GM19099 (cell line): ENCODE measurements around the gene GRIN3A.

Experiments used
- POLR2A ChIP-seq: IDR thresholded peaks from 3 replicates; pipeline ENCODE4 v1.6.1; 2011; ENCODE audit warnings: low read depth; ENCODE audit not compliant: insufficient read length; ENCODE audit errors: extremely low read depth

GRIN3A gene

GRCh38 chr9:101668421-101668820 lies 70.0 kb downstream of the GRIN3A start:
- no peak for TF ChIP-seq POLR2A

- TF ChIP-seq POLR2A: no peak
Observed at GRCh38 chr9:101664453-101664852, 74.0 kb downstream of the GRIN3A start.

- TF ChIP-seq POLR2A: no peak
Observed at GRCh38 chr9:101652601-101653175, 85.8 kb downstream of the GRIN3A start.

GRCh38 chr9:101650142-101650541 lies 88.3 kb downstream of the GRIN3A start:
- no peak for TF ChIP-seq POLR2A

GRCh38 chr9:101648493-101648892 lies 90.0 kb downstream of the GRIN3A start:
- no peak for TF ChIP-seq POLR2A

- TF ChIP-seq POLR2A: no peak
Observed at GRCh38 chr9:101639785-101640665, 98.4 kb downstream of the GRIN3A start.

GRCh38 chr9:101639311-101639710 lies 99.1 kb downstream of the GRIN3A start:
- no peak for TF ChIP-seq POLR2A

GRCh38 chr9:101636247-101636646 lies 102.2 kb downstream of the GRIN3A start:
- TF ChIP-seq POLR2A: no peak

GRCh38 chr9:101635473-101635872 lies 103.0 kb downstream of the GRIN3A start:
- no peak for TF ChIP-seq POLR2A

- TF ChIP-seq POLR2A: no peak
Observed at GRCh38 chr9:101634741-101635409, 103.6 kb downstream of the GRIN3A start.

- TF ChIP-seq POLR2A: no peak
Observed at GRCh38 chr9:101632611-101633010, 105.8 kb downstream of the GRIN3A start.

- no peak for TF ChIP-seq POLR2A
Observed at GRCh38 chr9:101631892-101632291, 106.6 kb downstream of the GRIN3A start.

GRCh38 chr9:101629636-101630035 lies 108.8 kb downstream of the GRIN3A start:
- TF ChIP-seq POLR2A: no peak

- TF ChIP-seq POLR2A: no peak
Observed at GRCh38 chr9:101628173-101628572, 110.3 kb downstream of the GRIN3A start.

GRCh38 chr9:101626295-101626694 lies 112.2 kb downstream of the GRIN3A start:
- no peak for TF ChIP-seq POLR2A

- no peak for TF ChIP-seq POLR2A
Observed at GRCh38 chr9:101625876-101626275, 112.6 kb downstream of the GRIN3A start.
